Pons (tissue), 1 donor: ENCODE measurements around the gene RAB3GAP2.
A peak's percentile ranks its signal among the peaks of the same experiment; 100 is the strongest.
"Not testable (repeated sequence)": the region's sequence is repeated elsewhere in the genome, so short reads cannot be mapped to it uniquely, and the experiment has no call there.

ENCODE experiments used
- DNase-seq: peaks from one replicate; pipeline ENCODE4 v3.0.0-alpha.2; 2016; ENCODE audit warnings: low spot score

RAB3GAP2 gene

GRCh38 chr1:220239966-220240365 lies 32.3 kb downstream of the RAB3GAP2 start:
- no peak for DNase-seq

DNA sequence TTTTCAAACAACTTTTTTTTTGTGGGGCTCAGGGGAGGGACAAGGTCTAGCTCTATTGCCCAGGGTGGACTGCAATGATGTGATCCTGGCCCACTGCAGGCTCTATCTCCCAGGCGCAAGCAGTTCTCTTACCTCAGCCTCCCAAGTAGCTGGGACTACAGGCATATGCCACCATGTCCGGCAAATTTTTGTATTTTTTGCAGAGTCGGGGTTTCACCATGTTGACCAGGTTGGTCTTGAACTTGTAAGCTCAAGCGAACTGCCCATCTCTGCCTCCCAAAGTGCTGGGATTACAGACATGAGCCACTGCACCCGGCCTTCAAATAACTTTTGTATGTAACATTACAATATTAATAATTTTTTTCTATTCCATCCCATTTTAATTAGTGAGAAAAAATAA lies 33.0 kb downstream of the RAB3GAP2 start:
- no peak for DNase-seq

- not testable (repeated sequence) for DNase-seq
Observed at GRCh38 chr1:220236278-220236677, 36.0 kb downstream of the RAB3GAP2 start.

- DNase-seq: no peak
Observed at GRCh38 chr1:220235462-220235861, 36.8 kb downstream of the RAB3GAP2 start.

- DNase-seq: no peak
Observed at GRCh38 chr1:220233927-220234326, 38.3 kb downstream of the RAB3GAP2 start.

DNA sequence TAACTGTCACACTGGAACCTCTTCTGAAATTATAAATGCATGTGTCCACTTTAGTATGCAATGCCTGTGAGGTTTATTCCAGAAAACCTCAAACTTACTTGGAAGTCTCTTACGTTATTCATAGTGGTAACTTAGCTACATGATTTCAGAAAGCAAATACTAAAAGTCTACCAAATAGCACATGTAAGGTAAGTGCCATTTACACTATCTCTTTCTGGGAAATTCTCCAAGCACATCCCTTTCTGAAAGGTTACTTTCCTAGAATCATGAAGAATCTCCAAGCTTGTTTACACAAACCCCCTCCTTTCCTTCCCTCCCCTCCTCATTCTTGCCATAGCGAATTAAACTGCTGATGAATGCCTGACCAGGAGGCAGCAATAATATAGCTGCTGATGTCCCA lies 42.5 kb downstream of the RAB3GAP2 start:
- no peak for DNase-seq

GRCh38 chr1:220227393-220227792 lies 44.9 kb downstream of the RAB3GAP2 start:
- DNase-seq: no peak

- no peak for DNase-seq
Observed at GRCh38 chr1:220226752-220227151, 45.5 kb downstream of the RAB3GAP2 start.

DNA sequence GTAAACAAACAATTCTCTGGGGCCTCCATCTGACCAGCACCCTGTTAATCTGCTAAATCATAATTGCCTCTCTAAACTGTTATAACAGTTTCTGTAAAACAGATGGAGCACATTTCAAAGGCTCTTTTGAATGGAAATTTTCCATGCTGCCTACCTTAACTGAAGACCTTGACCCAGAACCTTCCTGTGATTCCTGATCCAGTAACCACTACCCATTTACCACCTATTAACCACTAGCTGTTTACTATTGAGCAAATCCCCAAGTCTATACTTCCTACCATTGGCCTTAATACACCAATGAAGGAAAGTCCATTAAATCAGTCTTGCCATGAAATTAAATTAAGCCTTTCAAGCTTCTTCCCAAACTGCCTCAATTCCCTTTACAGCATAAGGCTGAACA lies 46.3 kb downstream of the RAB3GAP2 start:
- DNase-seq: no peak

GRCh38 chr1:220224611-220225124 lies 47.6 kb downstream of the RAB3GAP2 start:
- no peak for DNase-seq

GRCh38 chr1:220224033-220224432 lies 48.2 kb downstream of the RAB3GAP2 start:
- no peak for DNase-seq

- DNase-seq: no peak
Observed at GRCh38 chr1:220222939-220223338, 49.3 kb downstream of the RAB3GAP2 start.

DNA sequence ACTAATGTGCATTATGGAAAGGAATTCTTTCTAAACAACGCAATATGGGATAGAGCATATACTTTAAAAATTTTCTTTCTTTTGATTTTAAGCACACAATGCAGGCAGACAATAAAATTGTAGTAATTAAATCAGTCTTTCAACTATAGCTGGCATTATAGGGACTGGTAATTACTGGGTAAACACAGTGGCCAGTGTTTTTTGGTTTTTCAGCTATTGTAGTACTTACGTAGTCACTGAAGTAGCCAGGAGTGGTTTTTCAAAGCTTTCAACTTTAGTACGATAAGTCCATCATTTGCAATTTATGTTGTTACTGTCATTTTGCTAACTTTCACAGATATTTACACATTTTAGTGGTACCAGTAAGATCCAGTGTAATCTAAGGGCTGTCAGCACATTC lies 50.6 kb downstream of the RAB3GAP2 start:
- DNase-seq: no peak

DNA sequence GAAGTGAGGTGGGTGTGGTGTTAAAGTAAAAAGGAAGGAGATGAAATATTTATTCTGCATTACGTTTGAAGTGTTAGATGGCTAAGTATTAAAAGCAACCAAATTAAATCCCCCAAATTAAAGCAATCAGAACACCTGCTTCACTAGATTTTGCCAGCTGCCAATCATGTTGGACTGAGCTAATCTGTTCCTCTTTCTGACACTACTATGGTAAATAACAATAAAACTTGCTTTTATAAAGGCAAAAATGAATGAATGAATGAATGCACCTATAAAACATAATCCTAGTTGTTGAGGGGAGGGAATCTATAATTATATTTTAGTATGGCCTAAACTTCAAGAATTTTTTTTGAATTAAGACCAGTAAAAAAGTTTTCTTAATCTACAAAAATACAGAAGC lies 51.0 kb downstream of the RAB3GAP2 start:
- DNase-seq: no peak

GRCh38 chr1:220220699-220221040 lies 51.6 kb downstream of the RAB3GAP2 start:
- not testable (repeated sequence) for DNase-seq

DNA sequence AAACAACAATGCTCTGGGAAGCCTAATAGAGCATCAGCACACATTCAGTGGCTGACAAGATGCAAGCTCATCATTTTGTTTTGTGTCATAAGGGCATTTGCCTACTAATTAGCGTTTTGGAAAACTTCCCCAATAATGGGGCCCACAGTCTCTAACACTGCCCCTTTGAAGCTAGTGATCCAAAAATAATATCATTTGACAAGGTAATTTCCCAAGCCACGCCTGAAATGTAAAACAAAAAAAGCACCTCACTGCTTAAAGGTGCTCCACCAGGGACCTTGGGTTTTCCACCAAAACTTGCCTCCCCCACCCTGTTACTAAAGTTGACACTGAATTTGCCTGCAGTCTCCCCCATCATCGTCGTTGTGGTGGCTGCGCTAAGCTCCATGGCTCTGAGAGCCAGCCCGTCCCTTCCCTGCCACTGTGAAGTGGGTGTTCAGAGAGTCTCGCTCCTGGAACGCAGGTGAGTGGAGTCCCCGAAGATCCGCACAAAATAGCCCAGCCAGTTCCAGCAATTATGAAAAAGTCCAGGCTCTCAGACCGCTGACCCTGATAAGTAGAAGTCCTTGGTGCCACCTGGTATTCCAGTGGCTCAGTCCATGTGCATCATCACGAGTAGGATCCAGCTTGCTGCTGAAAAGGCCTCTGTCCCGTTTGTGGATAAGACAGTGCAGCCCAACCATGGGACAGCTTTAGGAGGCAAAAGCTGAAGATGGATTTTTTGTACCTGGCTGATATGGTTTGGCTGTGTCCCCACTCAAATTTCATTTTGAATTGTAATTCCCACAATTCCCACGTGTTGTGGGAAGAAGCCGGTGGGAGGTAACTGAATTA lies 52.2 kb downstream of the RAB3GAP2 start:
- DNase-seq: no peak

DNA sequence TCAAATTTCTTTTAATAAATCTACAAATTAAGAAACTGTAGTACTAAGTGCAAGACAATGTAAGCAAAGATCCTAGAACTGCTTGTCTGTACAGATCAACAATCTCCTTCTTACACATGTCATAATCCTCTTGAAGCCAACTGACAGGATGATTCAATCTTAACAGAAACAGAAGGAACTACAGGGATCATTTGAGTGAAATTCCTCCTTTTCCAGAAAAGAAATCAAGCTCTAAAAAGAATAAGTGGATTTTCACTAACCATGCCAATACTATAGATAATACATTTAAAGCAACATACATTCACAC lies 53.2 kb downstream of the RAB3GAP2 start:
- no peak for DNase-seq

- peak; percentile 75 for DNase-seq
Observed at GRCh38 chr1:220218397-220219135, 53.7 kb downstream of the RAB3GAP2 start.

DNA sequence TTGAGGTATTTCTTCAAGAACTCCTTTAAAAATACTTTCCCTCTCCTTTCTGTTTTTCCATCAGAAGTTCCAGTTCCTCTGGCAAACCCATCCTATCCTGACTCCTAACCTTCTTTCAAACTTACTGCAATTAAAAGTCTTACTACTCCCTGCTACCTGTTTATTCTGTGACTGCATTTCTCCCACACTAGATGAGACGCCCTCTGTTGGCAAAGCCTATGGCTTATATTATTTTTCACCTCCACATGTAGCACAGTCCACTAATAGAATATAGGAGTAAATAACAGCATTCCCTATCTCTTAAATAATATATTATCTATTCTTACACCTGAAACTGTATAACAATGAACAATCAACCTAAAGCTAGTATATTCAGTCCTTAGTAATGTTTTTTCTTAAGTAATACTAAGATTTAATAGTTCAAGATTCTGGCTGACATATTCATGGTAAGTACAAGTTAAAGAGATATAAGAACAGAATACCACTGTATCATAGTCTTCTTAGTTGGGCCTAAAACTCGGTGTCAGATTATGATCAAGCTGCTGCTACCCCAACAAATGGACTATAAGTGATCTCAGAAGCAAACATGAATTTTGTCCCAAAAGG lies 54.8 kb downstream of the RAB3GAP2 start:
- no peak for DNase-seq

DNA sequence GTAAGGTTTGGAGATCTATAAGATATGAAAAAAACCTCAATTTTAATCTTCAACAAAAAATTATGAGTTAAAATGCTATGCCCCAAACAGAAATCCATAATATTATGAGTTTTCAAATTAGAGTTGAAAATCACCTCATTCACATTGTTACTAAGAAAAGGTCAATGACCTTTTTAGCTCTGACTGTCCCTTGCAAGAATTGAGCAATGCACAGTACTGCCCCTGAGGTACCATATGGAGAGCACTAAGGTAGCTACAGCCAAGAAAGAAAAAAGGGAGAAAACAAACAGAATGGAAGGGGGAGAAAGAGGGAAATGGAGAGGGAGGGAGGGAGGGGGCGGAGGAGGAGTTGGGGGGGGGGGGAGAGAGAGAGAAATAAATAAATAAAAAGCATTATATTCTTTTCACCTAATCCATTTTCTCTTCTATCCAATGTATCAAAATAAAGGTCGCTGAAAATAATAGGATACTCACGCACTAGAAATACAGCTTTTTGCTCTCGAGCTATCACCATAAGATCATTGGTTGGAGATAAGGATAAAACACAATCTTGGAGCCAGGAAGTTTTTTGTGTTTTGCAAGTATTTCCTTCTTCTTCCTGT lies 58.8 kb downstream of the RAB3GAP2 start:
- no peak for DNase-seq

GRCh38 chr1:220207411-220207810 lies 64.8 kb downstream of the RAB3GAP2 start:
- no peak for DNase-seq

DNA sequence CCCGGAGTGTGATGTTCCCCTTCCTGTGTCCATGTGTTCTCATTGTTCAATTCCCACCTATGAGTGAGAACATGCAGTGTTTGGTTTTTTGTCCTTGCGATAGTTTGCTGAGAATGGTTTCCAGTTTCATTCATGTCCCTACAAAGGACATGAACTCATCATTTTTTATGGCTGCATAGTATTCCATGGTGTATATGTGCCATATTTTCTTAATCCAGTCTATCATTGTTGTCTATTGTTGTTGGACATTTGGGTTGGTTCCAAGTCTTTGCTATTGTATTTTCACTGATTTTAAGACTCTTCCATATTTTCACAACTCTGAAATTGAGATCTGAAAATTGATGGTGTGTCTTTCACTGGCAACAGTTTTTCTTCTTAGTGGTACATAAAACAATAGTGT lies 67.5 kb downstream of the RAB3GAP2 start:
- DNase-seq: not testable (repeated sequence)

DNA sequence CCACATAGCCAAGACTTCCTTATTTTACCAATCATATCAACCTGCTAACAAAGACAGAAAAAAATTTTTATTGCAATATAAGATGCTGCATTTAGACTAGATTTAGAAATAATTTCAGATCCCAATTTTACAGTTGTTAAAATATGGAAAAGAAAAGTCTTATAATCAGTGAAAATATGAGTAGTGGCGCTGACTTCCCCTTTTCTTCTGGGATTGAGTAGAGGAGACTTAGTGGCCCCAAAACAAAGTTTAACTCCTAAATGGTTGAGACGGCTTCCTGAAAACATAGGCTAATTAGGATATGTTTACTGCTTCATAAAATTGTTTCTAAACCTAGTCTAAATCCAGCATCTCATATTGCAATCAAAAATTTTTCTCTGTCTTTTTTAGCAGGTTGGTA lies 68.4 kb downstream of the RAB3GAP2 start:
- no peak for DNase-seq
